Measurements from ENCODE around the gene SUCNR1.
"Not testable (repeated sequence)": the region's sequence is repeated elsewhere in the genome, so short reads cannot be mapped to it uniquely, and the experiment has no call there.

Gene SUCNR1

DNA sequence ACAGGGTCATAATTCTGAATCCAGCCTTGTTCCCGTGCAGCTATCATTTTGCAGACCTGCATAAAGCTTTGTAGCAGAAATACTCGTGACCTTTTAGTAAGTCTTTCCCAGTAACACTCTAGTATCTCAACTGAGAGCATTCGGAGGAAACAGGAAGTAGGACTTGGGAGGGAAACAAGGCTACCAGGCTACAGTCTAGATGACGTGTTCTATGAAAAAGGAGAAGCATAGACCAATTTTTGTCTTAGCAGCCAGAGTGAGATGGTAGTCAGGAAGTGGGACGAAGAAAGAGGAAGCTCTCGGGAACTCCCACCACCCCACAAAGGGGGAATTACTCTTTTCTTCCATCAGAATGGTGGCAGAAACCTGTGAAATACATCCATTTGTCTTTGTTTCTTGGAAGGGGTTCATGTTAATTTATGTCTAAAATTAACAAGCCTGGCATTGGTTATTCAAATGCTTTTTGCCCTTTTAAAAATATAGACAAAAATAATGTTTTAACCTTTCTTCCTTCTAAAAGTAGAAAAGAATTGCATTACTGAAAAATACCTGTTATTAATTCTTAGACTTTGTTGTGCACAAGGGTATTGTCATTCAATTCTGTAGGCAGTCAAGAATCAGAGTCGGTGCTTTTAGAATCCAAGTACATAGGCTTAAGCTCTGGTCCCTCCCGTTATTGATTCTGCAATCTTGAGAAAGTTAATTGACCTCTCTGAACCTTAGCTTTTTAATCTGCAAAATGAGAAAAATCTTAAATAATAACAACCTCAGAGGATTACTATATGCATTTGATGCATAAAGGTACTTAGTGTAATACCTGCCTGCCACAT, 1.6 kb upstream of the SUCNR1 start:
- no peak for DNase-seq

DNA sequence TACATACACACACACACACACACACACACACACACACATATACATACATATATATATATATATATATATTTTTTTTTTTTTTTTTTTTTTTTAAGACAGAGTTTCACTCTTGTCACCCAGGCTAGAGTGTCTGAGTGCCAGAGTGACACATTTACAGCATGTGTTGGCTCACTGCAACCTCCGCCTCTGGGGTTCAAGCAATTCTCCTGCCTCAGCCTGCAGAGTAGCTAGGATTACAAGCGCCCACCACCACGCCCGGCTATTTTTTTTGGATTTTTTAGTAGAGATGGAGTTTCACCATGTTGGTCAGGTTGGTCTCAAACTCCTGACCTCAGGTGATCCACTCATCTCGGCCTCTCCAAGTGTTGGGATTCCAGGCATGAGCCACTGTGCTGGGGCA, 636 bp downstream of the SUCNR1 start:
- DNase-seq: not testable (repeated sequence)

DNA sequence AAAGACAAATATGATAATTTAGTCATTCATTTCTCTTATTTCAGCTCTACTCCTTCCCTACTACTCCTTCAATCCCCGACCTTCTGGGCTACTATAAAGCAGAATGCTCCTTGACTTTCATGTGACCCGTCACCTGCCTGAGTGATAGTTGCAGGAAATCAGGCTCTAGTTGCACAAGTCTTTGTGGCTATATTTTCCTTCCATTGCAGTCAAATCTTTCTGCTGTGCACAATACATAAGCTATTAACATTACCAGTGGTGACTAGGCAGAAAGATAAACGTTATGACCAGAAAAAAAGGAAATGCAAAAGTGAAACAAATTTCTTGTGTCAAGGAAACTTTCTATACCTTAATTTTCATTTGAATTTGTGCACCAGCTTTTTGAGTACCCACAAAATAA, 2.3 kb downstream of the SUCNR1 start:
- no peak for DNase-seq

DNA sequence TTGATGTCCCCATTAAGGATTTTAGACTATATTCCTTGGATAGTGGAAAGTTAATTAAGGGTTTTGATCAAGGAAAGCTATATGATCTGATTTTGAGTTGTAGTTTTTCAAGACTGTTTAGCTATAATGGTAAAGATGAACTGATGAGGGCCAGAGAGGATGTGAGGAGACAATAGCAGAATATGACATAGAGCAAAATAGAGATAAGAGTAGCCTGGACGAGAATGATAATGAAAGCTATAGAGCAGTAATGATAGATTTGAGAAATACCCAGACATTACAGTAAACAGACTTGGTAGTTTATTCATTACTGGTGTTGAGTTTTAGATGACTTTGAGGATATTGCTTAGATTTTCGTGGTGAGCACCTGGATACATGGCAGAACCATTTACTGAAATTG, 3.8 kb downstream of the SUCNR1 start:
- no peak for DNase-seq

DNA sequence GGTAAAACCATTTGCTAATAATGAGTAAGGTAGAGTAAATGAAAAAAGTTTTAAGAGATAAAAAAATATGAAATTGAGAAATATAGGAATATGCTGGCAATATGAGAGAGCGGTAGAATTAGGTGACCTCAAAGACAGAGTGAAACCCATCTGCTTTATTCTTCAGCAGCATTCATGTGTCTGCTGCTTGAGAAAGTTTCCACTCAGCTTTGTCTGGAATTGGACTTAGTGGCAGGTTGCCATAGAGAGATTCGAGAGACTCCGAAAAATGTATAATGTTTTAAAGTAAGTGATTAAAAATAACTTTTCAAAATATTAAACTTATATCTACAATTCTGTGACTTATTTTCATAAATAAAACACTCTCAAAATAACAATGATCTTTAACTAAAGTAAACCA, 5.0 kb downstream of the SUCNR1 start:
- no peak for DNase-seq

DNA sequence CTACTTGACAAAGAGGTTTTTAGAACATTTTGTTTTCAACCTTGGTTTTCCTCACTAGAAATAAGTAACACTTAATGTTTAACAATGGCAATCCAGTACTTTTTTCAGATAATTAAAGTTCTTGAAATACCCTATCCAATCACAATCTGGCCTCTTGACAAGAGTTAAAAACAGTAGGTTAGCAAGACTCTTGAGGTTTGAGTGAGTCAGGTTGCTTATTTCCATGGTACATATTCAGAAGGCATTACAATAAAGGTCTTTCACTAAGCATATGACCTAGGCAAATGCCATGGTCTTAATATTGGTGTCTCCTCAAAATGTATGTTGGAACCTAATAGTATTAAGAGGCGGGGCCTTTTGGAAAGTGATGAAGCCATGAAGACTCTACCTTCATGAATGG, 5.6 kb downstream of the SUCNR1 start:
- no peak for DNase-seq

DNA sequence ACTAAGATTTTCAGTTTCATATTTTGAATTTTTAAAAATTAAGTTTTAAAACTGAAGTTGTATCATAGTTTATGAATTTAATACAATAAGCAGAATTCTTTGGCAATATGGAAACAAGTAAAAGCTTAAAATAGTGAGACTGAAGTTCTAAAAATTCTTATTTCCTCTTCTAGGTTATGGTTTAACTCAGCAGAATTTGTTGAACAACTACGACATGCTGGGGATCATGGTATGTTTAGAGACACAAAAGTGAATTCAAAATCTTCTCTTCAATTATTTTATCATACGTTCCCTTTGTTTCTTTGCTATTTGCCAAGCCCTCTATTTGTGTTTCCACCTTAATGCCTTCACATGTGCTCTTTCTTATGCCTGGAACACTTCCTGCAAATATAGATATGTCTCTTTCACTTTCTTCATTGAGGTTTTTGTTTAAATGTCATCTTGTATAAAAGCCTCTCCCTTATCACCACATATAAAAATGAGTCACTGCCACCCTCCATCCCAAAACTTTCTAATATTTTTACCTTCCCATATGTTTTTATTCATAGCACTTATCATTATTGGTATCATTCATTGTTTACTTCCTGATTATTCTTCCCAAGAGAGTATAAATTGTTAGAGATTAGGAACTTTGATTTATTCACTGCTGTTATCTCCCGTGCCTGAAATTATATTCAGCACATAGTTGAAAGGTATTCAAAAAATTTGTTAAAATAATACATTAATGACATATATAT, 6.4 kb downstream of the SUCNR1 start:
- no peak for DNase-seq

DNA sequence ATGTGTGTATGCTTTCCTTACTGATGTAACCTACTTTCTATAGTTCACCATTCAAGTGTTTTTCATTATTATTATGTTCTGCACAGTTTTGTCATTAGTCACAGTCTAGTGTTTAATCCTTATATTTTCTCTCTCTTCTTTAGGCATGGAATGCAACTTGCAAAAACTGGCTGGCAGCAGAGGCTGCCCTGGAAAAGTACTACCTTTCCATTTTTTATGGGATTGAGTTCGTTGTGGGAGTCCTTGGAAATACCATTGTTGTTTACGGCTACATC, 6.9 kb downstream of the SUCNR1 start:
- DNase-seq: no peak

DNA sequence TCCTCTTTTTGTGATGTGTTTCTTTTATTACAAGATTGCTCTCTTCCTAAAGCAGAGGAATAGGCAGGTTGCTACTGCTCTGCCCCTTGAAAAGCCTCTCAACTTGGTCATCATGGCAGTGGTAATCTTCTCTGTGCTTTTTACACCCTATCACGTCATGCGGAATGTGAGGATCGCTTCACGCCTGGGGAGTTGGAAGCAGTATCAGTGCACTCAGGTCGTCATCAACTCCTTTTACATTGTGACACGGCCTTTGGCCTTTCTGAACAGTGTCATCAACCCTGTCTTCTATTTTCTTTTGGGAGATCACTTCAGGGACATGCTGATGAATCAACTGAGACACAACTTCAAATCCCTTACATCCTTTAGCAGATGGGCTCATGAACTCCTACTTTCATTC, 7.7 kb downstream of the SUCNR1 start:
- DNase-seq: no peak

DNA sequence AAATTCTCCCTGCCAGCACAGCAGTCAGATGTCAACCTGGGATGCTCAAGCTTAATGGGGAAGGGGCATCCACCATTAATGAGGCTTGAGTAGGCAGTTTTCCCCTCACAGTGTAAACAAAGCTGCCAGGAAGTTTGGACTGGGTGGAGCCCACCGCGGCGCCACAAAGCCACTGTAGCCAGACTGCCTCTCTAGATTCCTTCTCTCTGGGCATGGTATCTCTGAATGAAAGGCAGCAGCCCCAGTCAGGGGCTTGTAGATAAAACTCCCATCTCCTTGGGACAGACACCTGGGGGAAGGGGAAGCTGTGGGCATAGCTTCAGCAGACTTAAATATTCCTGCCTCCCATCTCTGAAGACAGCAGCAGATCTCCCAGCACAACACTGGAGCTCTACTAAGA, 12.0 kb downstream of the SUCNR1 start:
- not testable (repeated sequence) for DNase-seq

DNA sequence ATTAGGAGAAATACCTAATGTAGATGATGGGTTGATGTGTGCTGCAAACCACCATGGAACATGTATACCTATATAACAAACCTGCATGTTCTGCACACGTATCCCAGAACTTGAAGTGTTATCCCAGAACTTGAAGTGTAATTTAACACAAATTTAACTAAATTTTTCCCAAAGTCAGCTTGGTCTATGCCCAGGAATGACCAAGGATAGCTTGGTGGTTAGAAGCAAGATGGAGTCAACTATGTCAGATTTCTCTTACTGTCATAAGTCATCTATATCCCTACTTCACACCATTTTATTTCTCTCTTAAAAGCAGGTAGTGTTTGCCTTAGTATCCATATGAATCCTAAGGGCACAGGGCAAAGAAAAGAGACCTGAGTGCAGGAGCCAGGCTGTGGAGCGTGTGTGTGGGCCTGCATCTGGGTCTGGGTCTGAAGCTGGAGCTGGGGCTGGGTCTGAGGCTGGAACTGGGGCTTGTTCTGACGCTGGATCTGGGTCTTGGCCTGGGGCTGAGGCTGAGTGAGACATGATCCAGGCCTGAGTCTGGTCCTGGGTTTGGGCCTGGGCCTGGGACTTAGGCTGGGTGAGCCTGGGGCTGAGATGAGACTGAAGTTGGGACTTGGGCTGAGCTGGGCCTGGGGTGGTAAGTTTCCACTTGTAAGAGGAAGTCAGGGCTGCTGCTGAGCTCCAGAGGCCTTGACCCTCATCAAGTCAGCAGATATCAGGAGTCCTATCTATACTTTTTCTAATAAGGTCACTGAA, 14.2 kb downstream of the SUCNR1 start:
- DNase-seq: not testable (repeated sequence)

DNA sequence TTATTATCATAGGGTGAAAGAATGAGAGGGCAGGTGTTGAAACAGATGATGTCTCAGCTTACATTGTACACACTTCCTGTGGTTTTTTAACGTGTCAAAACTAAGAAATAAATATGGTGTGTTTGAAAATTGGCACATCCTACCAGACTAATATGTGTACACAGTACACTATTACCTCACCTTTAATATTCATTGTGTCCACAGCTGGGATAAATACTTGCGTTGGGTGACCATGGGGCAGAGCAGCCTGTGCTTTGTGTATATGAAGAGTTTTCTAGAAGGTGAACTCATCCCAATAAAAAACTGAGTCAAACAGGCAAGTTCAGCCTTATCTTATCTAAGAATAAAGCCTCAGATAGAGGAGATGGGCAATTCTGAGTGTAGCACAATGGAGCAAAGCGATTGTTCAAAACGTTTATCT, 17.3 kb downstream of the SUCNR1 start:
- peak; percentile 38 to 52 for DNase-seq

DNA sequence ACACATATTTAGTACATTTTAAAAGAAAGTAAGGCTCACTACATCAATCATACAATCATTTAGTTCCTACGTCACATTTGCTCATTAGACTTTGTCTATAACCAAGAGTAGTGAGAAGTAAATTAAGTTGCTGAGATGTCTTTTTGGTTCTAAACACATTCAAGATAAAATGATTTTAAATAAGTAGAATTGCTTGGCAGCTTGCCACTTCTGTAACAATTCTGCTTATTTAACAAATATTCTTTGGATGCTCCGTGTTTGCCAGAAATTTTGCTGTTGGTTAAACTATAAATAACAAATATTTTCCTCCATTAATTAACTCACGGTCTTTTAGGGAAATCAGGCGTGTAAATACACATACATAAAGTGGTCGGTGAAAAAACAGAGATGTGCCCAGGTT, 18.3 kb downstream of the SUCNR1 start:
- peak in 1 of 2 experiments; percentile 2 for DNase-seq

DNA sequence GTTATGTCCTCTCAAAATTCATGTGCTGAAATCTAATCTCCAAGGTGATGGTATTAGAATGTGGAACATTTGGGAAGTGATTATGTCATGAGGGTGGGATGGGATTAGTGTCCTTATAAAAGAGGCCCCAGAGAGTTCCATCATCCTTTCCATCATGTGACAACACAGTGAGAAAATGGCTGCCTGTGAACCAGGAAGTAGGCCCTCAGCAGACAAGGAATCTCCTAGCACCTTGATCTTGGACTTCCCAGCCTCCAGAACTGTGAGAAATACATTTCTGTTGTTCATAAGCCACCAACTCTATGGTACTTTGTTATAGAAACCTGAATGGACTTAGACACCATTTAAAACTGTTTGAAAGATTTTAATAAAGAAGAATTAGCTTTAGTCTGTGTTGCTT, 20.8 kb downstream of the SUCNR1 start:
- DNase-seq: no peak

DNA sequence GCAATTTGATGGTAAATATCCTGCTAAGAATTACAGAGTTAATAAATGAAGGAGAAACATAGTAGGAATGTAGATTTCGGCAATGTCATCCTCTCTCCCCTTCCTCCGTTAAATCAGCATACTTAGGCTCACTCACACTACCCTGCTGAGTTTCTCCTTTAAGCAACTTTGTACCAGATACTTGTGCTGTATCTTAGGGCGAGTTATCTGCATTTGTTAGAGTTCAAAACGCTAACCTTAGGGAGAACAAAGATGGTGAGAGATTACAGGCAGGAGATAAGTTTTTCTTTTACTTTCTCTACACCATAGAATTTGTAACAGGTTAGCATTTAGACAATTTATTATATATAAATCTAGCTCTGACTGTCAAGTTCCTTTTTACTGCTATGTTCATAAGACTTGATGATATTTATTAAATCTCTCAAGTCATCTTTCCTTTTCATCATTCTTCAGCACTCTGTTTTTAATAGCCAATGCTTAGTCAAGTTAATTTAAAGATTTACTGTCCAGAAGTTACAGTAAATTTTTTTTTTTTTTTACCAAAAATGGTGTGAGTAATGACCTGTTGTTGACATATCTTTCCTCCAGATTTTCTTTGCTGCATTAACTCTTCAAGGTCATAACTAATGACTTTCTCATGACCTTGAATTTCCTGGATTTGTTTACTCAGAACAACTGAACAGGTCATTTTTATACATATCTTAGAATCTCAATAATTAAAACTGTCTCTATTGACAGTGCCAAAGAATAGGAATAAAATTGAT, 22.2 kb downstream of the SUCNR1 start:
- no peak for DNase-seq

DNA sequence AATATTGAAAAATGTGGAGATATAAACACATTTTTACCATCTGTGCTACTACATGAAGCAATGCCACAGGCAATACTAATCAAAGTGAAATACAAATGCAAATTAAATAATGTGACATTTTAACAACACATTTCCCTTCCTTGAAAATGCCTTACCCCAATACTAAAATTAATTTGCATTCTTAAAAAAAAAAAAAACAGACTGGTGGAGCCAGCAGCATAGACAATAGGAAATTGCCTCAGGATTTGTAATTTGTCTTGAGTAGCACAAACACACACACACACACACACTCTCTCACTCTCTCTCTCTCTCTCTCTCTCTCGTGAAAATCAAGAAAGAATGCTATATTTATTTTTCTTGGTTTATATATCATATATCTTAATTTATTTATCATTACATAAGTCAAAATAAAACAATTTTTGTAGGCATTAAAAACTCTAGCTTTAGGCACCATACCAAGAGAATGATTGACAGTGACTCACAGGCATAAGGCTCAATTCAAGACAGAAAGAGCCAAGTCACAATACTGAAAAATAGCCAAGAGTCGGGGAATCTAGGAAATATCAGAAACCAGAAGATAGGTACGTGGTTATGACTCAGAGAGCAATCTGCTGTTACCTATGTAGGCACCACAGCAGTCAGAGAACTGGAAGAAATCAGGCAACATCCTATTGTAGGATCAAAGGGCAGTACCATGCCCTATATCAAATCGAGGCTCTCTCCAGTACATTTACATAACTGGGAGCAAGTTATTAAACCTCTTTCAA, 23.0 kb downstream of the SUCNR1 start:
- DNase-seq: no peak

DNA sequence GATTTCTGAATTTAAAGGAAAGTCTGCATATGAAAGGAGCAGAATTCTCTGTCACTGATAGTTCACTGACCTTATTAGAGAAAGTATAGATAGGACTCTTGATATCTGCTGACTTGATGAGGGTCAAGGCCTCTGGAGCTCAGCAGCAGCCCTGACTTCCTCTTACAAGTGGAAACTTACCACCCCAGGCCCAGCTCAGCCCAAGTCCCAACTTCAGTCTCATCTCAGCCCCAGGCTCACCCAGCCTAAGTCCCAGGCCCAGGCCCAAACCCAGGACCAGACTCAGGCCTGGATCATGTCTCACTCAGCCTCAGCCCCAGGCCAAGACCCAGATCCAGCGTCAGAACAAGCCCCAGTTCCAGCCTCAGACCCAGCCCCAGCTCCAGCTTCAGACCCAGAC, 24.7 kb downstream of the SUCNR1 start:
- DNase-seq: not testable (repeated sequence)

DNA sequence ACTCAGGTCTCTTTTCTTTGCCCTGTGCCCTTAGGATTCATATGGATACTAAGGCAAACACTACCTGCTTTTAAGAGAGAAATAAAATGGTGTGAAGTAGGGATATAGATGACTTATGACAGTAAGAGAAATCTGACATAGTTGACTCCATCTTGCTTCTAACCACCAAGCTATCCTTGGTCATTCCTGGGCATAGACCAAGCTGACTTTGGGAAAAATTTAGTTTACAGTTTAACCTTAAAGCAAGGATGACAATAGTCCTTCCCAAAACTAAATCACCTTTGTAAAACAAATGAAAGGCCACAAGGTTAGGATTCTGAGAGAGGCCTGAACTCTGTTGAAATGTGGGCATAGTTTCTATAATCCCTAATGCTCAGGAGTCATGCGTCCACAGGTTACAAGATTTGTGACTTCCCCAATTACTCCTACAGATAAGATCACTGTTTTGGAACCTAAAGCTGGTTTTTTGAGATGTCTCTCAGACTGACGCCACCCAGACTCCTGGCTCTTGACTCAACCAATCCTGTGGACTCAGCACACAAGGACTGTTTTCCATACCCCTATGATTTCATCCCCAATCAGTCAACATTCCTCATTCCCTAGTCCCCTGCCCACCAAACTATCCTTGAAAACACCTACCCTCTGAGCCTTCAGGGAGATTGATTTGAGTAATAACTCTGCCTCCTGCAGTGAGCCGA, 25.3 kb downstream of the SUCNR1 start:
- DNase-seq: not testable (repeated sequence)

DNA sequence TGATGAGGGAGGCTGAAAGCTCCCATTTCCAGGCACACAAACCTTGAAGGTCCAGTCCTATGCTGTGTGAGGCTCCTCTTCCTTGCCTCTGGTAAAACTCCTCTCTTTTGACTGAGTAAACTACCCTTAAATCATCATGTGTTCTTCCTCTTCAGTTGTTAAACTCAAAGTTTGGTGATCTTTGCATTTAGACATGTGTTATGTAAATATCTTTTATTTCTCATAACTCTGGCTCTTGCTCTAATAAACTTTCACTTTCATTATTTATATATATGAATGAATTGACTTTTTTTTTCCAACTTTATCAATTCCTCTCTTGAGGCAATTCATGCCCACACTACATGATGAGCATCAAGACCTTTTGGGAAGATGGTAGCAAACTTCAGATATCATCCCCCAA, 26.6 kb downstream of the SUCNR1 start:
- DNase-seq: no peak

DNA sequence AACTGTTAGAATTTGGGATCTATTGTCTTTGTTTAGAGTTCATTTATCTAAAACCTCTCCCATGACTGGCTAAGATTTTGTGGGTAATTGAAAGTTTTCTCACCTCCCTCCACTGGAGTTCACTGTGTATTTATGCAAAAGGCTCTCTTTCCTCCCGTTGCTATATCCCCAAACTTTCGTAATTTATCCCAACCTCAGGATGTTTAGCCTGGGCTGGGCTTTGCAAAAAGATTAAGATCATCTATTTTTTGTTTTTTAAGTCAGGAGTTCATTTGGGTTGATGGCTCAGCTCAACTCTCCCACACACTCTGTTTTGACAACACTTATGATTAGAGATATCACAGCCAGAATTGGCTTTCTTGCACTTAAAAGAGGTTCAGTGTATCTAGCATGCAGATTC, 27.0 kb downstream of the SUCNR1 start:
- no peak for DNase-seq

DNA sequence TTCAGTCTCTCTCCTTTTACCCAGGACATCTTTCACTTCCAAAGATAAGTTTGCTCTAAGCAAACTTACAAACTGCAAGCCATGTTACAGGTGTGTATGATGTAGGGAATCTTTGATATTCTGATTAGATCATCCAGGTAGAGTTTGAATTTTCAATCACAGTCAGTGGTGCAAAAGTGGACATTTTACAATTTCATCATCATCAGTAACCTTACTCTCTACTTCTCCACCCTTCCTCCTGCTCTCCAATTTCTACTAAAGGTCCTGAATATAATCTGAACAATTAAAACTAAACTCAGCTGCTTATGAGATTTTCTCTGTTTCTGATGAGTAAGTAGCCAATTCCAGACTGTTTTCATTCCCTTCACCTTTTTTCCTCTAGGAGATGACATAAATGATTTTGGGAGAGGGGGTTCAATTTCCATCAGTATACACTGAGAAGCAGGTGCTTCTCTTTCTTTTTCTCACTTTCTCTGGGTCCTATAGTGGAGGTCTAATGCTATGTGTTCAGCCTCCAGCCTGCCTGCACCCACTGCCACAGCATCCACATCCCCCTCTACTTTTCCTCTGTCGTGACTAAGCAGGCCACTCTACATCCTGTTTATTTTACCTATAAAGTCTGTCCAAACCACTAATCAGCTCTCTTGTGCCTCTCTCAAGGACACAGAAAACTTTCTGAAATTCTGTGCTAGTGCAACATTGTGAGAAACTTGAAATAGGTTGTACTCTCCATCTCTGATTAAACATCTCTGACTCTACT, 27.6 kb downstream of the SUCNR1 start:
- no peak for DNase-seq
